ENCODE measurements around the gene SLC9A7.
A peak's percentile ranks its signal among the peaks of the same experiment; 100 is the strongest.

SLC9A7 gene

GRCh38 chrX:46647251-46647650, 111.7 kb downstream of the SLC9A7 start:
- no peak for DNase-seq (ENCODE audit: low read depth)

- DNase-seq (ENCODE audit: low read depth), result no peak
Measured at GRCh38 chrX:46645614-46646013, 113.3 kb downstream of the SLC9A7 start.

DNA sequence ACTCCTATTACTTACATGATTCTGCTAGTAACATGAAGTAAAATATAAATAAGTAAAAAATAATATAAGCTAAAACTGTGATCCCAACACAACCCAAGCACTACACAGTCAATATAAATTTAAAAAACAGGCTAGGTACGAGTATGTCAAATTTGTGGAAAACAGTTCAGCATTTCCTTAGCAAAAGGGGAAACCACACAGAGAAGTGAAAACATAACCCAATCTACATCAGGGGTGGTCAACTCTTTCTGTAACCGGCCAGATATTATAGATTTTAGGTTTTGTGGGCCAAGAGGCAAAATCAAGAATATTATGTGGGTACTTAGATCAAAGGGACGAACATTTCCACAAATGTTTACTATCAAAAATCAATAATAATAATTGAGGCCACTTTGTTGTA, 115.3 kb downstream of the SLC9A7 start:
- no peak for DNase-seq (ENCODE audit: low read depth)

DNA sequence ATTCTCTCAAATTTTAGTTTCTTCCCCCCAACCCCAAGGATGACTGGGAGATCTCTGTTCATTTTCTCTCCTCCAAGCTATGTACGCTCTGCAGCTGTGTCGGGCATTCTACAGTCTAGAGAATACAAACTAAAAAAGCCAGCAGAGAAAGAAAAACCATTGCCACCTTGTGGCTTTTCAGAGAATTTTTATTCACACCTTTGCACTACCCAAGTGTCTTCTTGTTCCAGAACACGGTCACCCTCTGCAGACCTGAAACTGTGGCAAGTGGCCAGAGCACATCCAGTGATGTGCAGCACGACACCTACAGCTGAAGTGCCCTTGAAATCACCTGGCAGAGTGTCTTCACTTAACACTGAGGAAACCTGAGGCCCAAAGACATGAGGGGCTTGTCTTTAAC, 116.8 kb downstream of the SLC9A7 start:
- DNase-seq (ENCODE audit: low read depth), result no peak

- peak; percentile 68 for DNase-seq (ENCODE audit: low read depth)
Measured at GRCh38 chrX:46637938-46638337, 121.0 kb downstream of the SLC9A7 start.

GRCh38 chrX:46636223-46636622, 122.7 kb downstream of the SLC9A7 start:
- DNase-seq (ENCODE audit: low read depth), result no peak

DNA sequence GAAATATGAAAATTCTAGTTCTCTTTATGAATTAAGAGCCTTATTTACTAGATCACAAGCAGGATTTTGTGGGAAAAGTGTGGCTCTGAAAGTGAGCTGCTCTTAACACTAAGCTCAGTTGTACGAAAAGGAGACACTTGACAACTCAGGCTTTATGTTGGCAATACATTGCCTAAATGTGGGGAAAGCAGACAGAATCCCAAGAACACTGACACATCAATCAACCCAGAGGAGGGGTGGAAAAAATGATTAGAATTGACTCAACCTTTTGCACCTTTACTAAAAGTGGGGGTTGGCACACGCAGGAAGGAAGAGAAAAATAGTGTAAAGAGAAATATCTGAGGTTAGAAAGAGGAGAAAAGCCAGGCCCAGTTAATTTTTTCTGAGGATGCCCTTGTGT, 123.7 kb downstream of the SLC9A7 start:
- DNase-seq (ENCODE audit: low read depth), result no peak

DNA sequence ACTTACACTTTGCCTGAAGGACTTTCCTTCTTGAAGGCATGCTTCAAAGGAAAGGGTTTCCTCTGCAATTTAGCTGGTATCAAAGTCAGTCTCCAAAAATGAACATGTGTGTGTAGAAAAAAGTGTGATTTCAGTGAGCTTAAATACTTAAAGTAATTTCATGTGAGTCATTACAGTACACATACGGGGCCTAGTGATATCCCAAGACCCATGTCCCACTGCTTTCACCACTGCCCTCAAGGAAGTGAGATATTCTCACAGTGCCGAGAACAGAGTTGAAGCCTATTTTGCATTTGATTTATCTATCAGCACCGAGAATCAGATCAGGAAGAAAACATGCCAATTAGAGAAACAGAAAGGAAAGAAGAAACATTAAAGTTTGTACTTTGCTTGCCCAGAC, 124.3 kb downstream of the SLC9A7 start:
- DNase-seq (ENCODE audit: low read depth), result no peak

DNA sequence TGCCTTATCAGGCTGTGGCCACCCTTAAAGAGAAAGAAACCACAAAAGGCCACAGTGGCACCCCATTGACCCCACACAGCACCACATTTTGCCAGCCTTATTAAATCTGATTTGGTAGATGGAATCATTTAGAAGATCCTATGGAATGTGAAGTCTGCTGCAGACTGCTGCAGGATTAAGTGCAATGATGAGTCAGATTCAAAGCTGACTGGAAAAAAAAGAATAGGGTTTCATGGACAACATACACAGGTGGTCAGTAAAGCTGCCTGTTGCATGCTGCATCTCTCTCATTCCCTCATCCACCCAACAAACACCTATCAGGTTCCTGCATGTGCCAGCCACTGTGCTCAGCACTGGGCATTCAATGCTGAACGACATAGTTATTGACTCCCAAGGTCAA, 128.8 kb downstream of the SLC9A7 start:
- no peak for DNase-seq (ENCODE audit: low read depth)

- no peak for DNase-seq (ENCODE audit: low read depth)
Measured at GRCh38 chrX:46628460-46629371, 130.2 kb downstream of the SLC9A7 start.

GRCh38 chrX:46627711-46628419, 131.1 kb downstream of the SLC9A7 start:
- no peak for DNase-seq (ENCODE audit: low read depth)

GRCh38 chrX:46627062-46627461, 131.9 kb downstream of the SLC9A7 start:
- DNase-seq (ENCODE audit: low read depth), result no peak

DNA sequence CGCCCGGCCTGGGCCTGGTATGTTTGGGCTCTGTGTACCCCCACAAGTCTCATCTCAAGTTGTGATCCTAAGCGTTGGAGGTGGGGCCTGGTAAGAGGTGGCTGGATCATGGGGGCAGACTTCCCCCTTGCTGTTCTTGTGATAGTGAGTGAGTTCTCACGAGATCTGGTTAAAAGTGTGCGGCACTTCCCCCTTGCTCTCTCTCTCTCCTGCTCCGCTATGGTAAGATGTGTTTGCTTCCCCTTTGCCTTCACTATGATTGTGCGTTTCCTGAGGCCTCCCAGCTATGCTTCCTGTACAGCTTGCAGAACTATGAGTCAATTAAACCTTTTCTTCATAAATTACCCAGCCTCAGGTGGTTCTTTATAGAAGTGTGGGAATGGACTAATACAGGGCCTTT, 132.4 kb downstream of the SLC9A7 start:
- no peak for DNase-seq (ENCODE audit: low read depth)

- no peak for DNase-seq (ENCODE audit: low read depth)
Measured at GRCh38 chrX:46624090-46624786, 134.7 kb downstream of the SLC9A7 start.

DNA sequence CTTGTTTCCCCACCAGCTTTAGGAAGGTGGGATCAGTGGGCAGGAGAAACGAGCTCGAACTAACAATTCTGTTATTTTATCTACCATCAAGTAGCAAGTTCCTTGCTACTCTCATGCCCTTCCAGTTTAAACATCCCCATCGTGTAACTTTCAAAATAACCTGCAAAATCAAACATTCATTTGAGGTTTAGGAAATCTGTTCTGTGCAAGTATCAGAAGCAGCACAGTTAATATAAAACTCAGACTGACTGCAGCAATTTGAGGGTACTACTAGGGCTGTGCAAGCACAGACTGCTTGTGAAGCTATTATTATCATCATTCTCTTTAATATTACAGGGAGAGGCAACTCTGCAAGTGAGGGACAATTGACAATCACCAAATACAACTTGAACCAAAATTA, 137.3 kb downstream of the SLC9A7 start:
- DNase-seq (ENCODE audit: low read depth), result no peak

DNA sequence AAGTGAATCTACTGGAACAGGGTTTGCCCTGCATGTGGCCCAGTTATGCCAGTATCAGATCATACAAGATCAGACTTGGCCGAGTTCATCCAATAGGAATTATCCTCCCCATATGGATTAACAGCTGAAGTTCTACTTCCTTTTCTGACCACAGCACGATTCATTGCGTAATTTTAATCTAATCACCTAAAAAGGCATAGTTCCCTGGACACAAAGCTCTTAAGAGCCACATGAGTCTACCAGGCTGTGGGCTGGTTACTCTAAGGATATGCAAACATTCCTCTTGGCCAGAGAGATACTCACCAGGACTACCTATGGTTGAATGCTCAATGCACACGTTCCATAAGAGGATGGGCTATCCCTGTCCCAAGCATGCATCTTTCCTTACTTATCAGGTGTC, 138.4 kb downstream of the SLC9A7 start:
- DNase-seq (ENCODE audit: low read depth), result no peak

GRCh38 chrX:46618947-46619346, 140.0 kb downstream of the SLC9A7 start:
- no peak for DNase-seq (ENCODE audit: low read depth)

- no peak for DNase-seq (ENCODE audit: low read depth)
Measured at GRCh38 chrX:46617906-46618305, 141.0 kb downstream of the SLC9A7 start.

GRCh38 chrX:46611658-46612362, 147.1 kb downstream of the SLC9A7 start:
- DNase-seq (ENCODE audit: low read depth), result no peak

GRCh38 chrX:46610070-46610658, 148.8 kb downstream of the SLC9A7 start:
- no peak for DNase-seq (ENCODE audit: low read depth)

GRCh38 chrX:46607916-46608315, 151.0 kb downstream of the SLC9A7 start:
- DNase-seq (ENCODE audit: low read depth), result no peak
